Lower leg skin (tissue), 4 donors: ENCODE measurements around the gene METTL26. TPM values are rescaled to one million over a fixed set of nuclear protein-coding genes. Genes with fewer than 3 reads are reported as not detected.

Experiments
- DNase-seq, 2 donors: peaks; one replicate each; pipeline ENCODE4 v3.0.0-alpha.2; 2019; ENCODE audit warnings: low spot score in 2 of 2
- H3K4me3 ChIP-seq: fragments of 200-600 bp; sonication (generic); 2 replicates; pipeline ENCODE4 v1.5.1; 2017; ENCODE audit warnings: mild to moderate bottlenecking, low read depth; ENCODE audit not compliant: poor library complexity, severe bottlenecking
- CTCF ChIP-seq, 3 donors: fragments of 450-650 bp; IDR thresholded peaks; one replicate each; pipeline ENCODE4 v1.5.1; 2016; ENCODE audit warnings: antibody characterized with exemption in 3 of 3, mild to moderate bottlenecking in 3 of 3, moderate library complexity in 2 of 3
- POLR2A ChIP-seq, 2 donors: fragments of 450-650 bp; IDR thresholded peaks; one replicate each; pipeline ENCODE4 v1.6.1; 2016 to 2017; ENCODE audit warnings: antibody characterized with exemption in 2 of 2, mild to moderate bottlenecking in 1 of 2, moderate library complexity in 1 of 2
- WGBS, 2 donors: methylation state at CpG; one replicate each; pipeline ENCODE4 v1.1.5; 2018; 5-methylcytosine and 5-hydroxymethylcytosine counted together
- intact Hi-C: fragments of 100-400 bp; cut with DNase I; formaldehyde crosslinking; loops from one replicate; pipeline ENCODE4 v1.15.0; 2023; ENCODE audit warnings: low total_unique reads
- total RNA-seq, 4 donors: library from RNA; depleted of rRNA; stranded (reverse); fragments of >200 nt; gene quantifications; one replicate each; pipeline ENCODE4 v1.1.0, GENCODE V29; 2016

METTL26 gene
- total RNA-seq, 4 donors from 2014 or later: 108 to 161 (median 111) TPM

- intact Hi-C loops: no loop called here
- DNase-seq: no peak
- 60 to 78% methylated on average over 21 of the region's 21 CpGs for WGBS, 2 donors
- TF ChIP-seq POLR2A (IDR thresholded peaks at IDR 0.05) (no peak), CTCF (IDR thresholded peaks at IDR 0.05) (no peak)
- no peak overlapping the region for H3K4me3 ChIP-seq
Observed at GRCh38 chr16:621526-622105, 14.5 kb downstream of the METTL26 start.

- TF ChIP-seq POLR2A (IDR thresholded peaks at IDR 0.05): no peak
- DNase-seq: no peak
- intact Hi-C loops: no loop called here
- 43 to 61% methylated on average over 26 to 32 of the region's 41 CpGs for WGBS, 2 donors
- no peak overlapping the region for H3K4me3 ChIP-seq
Observed at GRCh38 chr16:620700-621525, 15.2 kb downstream of the METTL26 start.

GRCh38 chr16:619476-620100 lies 16.5 kb downstream of the METTL26 start:
- H3K4me3 ChIP-seq: no peak overlapping the region
- intact Hi-C loops: no loop called here
- DNase-seq: no peak
- TF ChIP-seq POLR2A (IDR thresholded peaks at IDR 0.05) (no peak), CTCF (IDR thresholded peaks at IDR 0.05) (no peak)
- WGBS, 2 donors: 68 to 77% methylated on average over 16 to 20 of the region's 20 CpGs

- DNase-seq: no peak
Observed at GRCh38 chr16:617855-618254, 18.2 kb downstream of the METTL26 start.

GRCh38 chr16:616733-617586 lies 19.1 kb downstream of the METTL26 start:
- TF ChIP-seq POLR2A (IDR thresholded peaks at IDR 0.05) (no peak), CTCF (IDR thresholded peaks at IDR 0.05) (no peak)
- intact Hi-C loops: no loop called here
- WGBS, 2 donors: 91 to 94% methylated on average over 24 to 38 of the region's 39 CpGs
- DNase-seq: no peak
- no peak overlapping the region for H3K4me3 ChIP-seq

More at GRCh38 chr16:617855-618254, 18.2 kb downstream of the METTL26 start:
- H3K4me3 ChIP-seq: no peak overlapping the region
- intact Hi-C loops: no loop called here
- no peak for TF ChIP-seq POLR2A (IDR thresholded peaks at IDR 0.05)
- no peak for TF ChIP-seq CTCF (IDR thresholded peaks at IDR 0.05)
- 58 to 60% methylated on average over 16 of the region's 16 CpGs for WGBS, 2 donors
